Ecto neural progenitor cell (in vitro differentiated cells): ENCODE measurements around the gene CLNS1A.
"Not testable (repeated sequence)": the region's sequence is repeated elsewhere in the genome, so short reads cannot be mapped to it uniquely, and the experiment has no call there.

Experiments used
- DNase-seq: peaks from one replicate; pipeline ENCODE4 v3.0.0-alpha.2; 2018; ENCODE audit warnings: low spot score

Gene CLNS1A

GRCh38 chr11:77619576-77620198, 17.9 kb downstream of the CLNS1A start:
- DNase-seq, result no peak

- no peak for DNase-seq
Observed at GRCh38 chr11:77617892-77618291, 19.7 kb downstream of the CLNS1A start.

GRCh38 chr11:77611921-77612320, 25.7 kb downstream of the CLNS1A start:
- DNase-seq, result no peak

GRCh38 chr11:77609234-77609633, 28.4 kb downstream of the CLNS1A start:
- DNase-seq, result no peak

GRCh38 chr11:77604281-77604680, 33.3 kb downstream of the CLNS1A start:
- DNase-seq, result no peak

GRCh38 chr11:77602381-77603088, 35.1 kb downstream of the CLNS1A start:
- DNase-seq, result no peak

GRCh38 chr11:77598195-77598594, 39.4 kb downstream of the CLNS1A start:
- DNase-seq, result no peak

GRCh38 chr11:77596626-77597025, 41.0 kb downstream of the CLNS1A start:
- DNase-seq, result no peak

GRCh38 chr11:77593883-77594282, 43.7 kb downstream of the CLNS1A start:
- no peak for DNase-seq

- no peak for DNase-seq
Observed at GRCh38 chr11:77592727-77593126, 44.9 kb downstream of the CLNS1A start.

- no peak for DNase-seq
Observed at GRCh38 chr11:77590194-77590782, 47.3 kb downstream of the CLNS1A start.

- DNase-seq, result peak; percentile 92
Observed at GRCh38 chr11:77589521-77590193, 47.9 kb downstream of the CLNS1A start, which contains the start of gene AQP11. TSS of gene AQP11 (plus strand) at chr11:77589953. CDS start at chr11:77589993, 40 bp downstream.

GRCh38 chr11:77589181-77589520, 48.4 kb downstream of the CLNS1A start:
- DNase-seq, result no peak

- DNase-seq, result no peak
Observed at GRCh38 chr11:77580712-77581337, 56.8 kb downstream of the CLNS1A start.

GRCh38 chr11:77575428-77575827, 62.2 kb downstream of the CLNS1A start:
- not testable (repeated sequence) for DNase-seq

GRCh38 chr11:77570896-77571295, 66.7 kb downstream of the CLNS1A start:
- not testable (repeated sequence) for DNase-seq

- no peak for DNase-seq
Observed at GRCh38 chr11:77569676-77570070, 67.9 kb downstream of the CLNS1A start.

GRCh38 chr11:77568916-77569675, 68.5 kb downstream of the CLNS1A start:
- no peak for DNase-seq

GRCh38 chr11:77568306-77568705, 69.3 kb downstream of the CLNS1A start:
- no peak for DNase-seq
